GM12801 (cell line): ENCODE measurements around the gene MIA.

ENCODE experiments used
- TF ChIP-seq, protein P1 (sequence below): IDR thresholded peaks from one replicate; pipeline ENCODE4 v1.5.1; 2011; ENCODE audit warnings: control low read depth; ENCODE audit not compliant: insufficient read length; ENCODE audit errors: extremely low read depth

Gene MIA

DNA sequence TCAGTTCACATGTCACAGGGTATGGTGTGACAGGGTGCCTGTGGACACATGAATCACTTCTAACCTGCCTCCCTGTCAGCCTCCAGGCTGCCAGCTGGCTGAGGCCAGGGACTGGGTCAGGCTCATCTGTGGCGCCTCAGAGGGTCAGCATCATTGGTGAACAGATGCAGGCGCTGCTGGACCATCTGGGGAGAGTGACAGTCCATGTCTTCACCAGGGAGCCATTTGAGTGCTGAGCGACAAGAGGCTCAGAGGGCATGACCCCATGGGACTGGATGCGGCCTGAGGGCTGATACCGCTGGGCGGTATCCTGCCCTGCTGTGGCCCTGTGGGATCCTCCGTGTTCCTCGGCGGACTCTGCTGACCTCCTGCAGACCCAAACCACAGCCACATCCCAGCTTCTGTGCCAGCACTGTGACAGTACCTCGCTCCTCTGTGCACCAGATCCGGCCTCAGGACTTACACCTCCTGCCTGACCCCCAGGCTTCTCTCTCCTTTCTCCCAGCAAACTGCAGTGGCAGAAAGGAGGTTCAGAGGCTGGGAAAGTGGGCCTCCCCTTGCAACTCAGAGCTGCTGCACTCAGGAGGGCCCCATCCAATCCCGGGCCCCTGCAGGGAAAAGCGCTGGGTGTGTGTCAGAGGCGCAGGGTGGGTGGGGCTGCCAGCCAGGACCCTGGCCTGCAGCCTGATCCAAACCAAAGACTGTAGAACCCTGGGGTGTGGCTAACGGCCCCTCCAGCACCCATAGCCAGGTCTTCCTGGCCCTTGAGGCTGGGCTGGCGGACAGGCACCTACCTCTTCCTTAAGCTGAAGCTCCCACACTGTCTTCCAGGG is 35.2 kb upstream of the MIA start:
- TF ChIP-seq, protein P1, sequence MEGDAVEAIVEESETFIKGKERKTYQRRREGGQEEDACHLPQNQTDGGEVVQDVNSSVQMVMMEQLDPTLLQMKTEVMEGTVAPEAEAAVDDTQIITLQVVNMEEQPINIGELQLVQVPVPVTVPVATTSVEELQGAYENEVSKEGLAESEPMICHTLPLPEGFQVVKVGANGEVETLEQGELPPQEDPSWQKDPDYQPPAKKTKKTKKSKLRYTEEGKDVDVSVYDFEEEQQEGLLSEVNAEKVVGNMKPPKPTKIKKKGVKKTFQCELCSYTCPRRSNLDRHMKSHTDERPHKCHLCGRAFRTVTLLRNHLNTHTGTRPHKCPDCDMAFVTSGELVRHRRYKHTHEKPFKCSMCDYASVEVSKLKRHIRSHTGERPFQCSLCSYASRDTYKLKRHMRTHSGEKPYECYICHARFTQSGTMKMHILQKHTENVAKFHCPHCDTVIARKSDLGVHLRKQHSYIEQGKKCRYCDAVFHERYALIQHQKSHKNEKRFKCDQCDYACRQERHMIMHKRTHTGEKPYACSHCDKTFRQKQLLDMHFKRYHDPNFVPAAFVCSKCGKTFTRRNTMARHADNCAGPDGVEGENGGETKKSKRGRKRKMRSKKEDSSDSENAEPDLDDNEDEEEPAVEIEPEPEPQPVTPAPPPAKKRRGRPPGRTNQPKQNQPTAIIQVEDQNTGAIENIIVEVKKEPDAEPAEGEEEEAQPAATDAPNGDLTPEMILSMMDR: no peak

DNA sequence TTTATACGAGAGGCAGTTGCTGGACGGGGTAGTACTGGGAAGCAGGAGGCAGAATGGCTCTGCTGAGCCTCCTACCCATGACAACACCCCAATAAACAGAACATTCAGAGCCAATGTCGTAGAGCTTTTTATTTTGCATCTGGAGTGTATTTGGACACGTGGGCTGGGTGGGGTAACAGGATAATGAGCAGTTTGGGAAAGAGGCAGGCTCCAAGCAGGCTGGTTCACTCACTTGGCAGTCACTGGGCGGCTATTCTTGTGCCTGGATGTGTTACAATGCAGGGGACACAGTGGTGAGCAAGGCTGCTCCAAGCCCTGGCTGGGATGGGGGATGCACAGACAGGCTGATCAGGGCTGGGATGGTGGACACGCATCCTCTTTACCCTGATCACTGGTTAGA is 34.6 kb upstream of the MIA start:
- TF ChIP-seq, protein P1: no peak

DNA sequence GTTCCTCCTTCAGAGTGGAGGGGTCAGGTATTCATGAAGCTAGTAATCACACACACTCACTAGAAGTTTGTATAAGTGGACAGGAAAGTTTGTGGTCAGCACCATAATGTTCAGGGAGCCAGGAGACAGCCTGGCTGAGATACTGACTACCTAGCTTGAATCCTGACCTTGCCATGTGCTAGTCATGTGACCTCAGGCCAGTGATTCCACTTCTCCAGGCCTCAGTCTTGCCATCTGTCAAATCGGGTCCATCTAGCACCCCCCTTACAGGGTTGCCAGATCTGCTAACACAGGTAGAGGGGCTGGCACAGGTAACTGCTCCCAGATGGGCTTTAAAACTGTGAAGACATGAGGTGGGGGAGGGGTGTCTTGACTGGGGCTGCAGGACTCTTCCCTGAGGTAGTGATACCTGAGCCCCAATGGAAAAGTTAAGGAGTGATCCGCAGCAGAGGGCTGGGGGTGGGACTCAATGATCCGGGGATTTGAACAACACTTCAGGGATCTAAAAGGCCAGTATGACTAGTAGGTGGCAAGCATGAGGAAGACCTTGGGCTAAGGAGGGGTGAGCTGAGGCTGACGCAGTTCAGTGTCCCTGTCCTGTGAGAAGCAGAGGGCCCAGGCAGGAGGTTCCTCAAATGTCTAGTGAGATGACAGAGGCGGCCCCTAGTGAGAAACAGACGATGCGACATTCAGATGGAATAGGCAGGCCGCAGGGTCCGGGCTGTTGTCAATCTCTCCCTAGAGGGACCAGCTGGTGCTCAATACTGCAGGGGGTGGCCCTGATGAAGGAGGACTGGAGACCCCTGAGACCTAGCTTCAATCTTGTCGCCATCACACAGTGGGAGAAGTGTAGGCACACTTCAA is 33.6 kb upstream of the MIA start:
- TF ChIP-seq, protein P1: no peak

DNA sequence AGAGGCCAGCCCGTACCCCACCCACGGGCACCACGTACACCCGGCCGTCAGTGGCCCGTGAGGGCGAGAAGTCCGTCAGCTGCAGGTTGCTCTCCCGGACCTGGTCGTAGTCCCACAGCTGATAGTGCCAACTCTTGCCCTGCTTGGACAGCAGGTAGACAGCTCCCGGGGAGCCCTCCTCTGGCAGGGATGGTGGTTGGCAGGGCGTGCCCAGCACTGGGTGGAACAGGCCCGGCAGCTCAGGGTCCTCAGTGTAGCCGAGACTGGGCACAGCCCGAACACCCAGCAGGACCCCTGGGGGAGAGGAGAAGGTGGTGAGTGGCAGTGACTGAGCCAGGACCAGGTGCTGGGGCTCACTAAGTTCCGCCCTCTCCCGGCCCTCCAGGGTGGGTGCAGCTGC is 32.8 kb upstream of the MIA start:
- TF ChIP-seq, protein P1: no peak

DNA sequence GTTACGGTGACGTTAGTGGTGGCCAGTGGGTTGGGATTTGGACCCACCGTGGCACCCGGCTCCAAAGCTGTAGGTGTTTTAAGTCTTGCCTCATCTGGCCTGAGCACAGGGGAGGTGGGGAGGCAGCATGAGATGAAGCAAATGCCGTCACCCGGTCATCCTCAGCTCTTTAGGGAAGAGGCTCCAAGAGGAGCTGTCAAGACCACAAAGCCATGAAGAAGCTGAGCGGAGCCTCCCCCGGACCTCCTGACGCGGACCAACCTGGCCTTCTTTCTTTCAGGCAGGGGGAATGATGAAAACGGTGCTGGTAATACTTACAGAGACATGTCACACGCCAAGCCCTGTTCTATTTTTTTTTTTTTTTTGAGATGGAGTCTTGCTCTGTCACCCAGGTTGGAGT is 32.4 kb upstream of the MIA start:
- TF ChIP-seq, protein P1: no peak

DNA sequence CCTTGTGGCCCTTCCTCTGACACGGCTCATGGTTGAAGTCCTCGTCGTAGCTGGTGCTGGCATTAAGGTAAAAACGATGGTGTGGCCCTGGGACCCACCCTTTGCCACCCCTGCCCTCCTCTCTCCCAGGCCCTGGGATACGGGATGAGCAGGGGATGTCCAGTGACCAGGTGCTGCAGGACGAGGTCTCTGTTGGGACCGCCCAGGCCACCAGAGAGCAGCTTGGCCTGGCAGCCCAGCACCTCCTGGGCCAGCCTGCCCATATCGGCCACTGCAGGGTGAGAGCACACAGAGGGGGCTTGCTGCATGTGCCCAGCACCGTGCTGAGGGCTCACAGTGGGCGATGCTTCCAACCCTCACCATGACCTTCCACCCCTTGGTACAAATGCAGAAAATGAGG is 31.4 kb upstream of the MIA start:
- TF ChIP-seq, protein P1: no peak

DNA sequence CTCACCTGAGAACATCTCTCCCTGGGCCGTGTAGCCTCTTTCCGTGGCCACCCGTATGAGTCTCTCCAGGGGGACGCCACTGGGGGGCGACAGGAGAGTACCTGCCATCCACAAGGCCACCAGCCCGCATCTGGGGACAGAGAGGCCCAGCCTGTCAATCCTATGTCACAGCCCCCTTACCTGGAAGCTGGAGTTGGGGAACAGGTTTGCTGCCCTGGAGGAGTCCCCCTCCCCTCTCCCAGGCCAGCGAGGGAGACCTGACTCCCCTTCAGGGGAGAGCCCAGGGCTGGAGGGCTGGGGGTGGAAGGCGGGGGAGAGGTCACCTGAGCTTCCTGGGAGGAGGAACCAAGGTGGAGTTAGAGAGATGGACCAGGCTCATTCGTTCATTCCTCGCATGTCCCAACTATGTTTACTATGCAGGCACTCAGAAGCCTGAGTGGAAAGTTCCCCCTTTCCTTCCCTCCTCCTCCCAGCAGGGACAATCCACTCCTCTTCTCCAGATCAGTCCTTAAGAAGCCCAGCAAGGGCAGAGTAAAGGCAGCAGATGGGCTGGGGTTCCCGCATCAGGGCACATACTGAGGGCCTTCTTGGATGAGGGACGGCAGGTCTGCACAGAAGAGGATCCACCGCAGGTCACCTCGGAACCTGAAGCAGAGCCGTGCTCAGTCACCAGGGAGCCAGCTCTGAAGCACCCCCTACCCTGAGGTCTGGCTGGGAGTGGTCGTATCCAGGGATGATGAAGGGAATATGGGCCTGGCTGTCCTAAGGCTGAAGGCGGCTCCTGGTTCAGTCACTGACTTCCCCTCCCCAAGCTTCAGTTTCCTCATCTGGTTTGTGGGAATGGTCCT is 30.5 kb upstream of the MIA start:
- TF ChIP-seq, protein P1: no peak
